Measurements from ENCODE around the gene VSX2. TPM values are rescaled to one million over a fixed set of nuclear protein-coding genes. Genes with fewer than 3 reads are reported as not detected.

The VSX2 gene
- total RNA-seq, 1 experiment from 2014 or later: not detected

- H3K4ac ChIP-seq (ENCODE audit: low read depth, low read length): no peak overlapping the region
- no peak overlapping the region for H2BK120ac ChIP-seq (ENCODE audit: low read depth, low read length, poor library complexity, severe bottlenecking)
- no peak overlapping the region for H3K23ac ChIP-seq (ENCODE audit: insufficient read length, low read depth, low read length)
These were observed 22.0 kb downstream of the VSX2 start for GRCh38 chr14:74261288-74261687.

More at GRCh38 chr14:74261288-74261687, 22.0 kb downstream of the VSX2 start:
- DNase-seq: no peak
- Mint-ChIP-seq H3K9me3 (no peaks in the 10 kb centered on the region; a peak in 1 of 5 replicates), H3K4me3 (no peak overlapping the region), H3K27ac (peak overlapping the region in 1 of 3 experiments; percentile 30; a peak in 1 of 7 replicates), H3K36me3 (ENCODE audit: insufficient read depth in 1 of 3, low read depth in 3 of 3) (no peaks in the 10 kb centered on the region), H3K4me1 (peaks cover 8 to 12% of the 10 kb centered on the region in 2 experiments), H3K27me3 (ENCODE audit: low read depth) (peaks cover 46% of the 10 kb centered on the region)
- Histone ChIP-seq H3K56ac (ENCODE audit: insufficient read length, low read depth, low read length) (no peak overlapping the region), H3K4me1 (ENCODE audit: insufficient read depth, low read length) (no peaks in the 10 kb centered on the region), H3K27ac (ENCODE audit: insufficient read length, low read depth, low read length) (no peak overlapping the region), H3K9ac (ENCODE audit: extremely low read depth, insufficient read length, low read length) (no peak overlapping the region), H3K79me1 (ENCODE audit: insufficient read depth, low read depth, low read length, poor library complexity, severe bottlenecking) (no peaks in the 10 kb centered on the region), H3K23me2 (ENCODE audit: insufficient read length, low read depth, low read length, poor library complexity, severe bottlenecking) (peaks cover 9% of the 10 kb centered on the region), H2BK12ac (ENCODE audit: insufficient read length, low read depth, low read length) (no peak overlapping the region), H3K27me3 (ENCODE audit: insufficient read depth, low read length) (peaks cover 12% of the 10 kb centered on the region; the same call in 1 of the 2 replicates), H4K8ac (replicated peaks; ENCODE audit: insufficient read length, low read depth, low read length) (no peak overlapping the region), H4K20me1 (ENCODE audit: control insufficient read depth, insufficient read depth, insufficient read length) (no peaks in the 10 kb centered on the region), H4K5ac (ENCODE audit: insufficient read length, low read depth, low read length) (no peak overlapping the region), H2BK15ac (ENCODE audit: low read depth, low read length) (no peak overlapping the region), H2BK20ac (ENCODE audit: low read depth, low read length, poor library complexity, severe bottlenecking) (no peak overlapping the region), H2BK5ac (ENCODE audit: insufficient read length, low read length) (no peak overlapping the region), H2AFZ (ENCODE audit: low read length) (no peak overlapping the region), H3K18ac (ENCODE audit: insufficient read length, low read depth, low read length) (no peak overlapping the region), H3K14ac (ENCODE audit: insufficient read depth, low read length) (no peak overlapping the region), H3T11ph (ENCODE audit: low read length) (no peak overlapping the region), H2AK5ac (ENCODE audit: insufficient read length, low read length) (no peak overlapping the region), H4K91ac (ENCODE audit: insufficient read length, low read depth, low read length) (no peak overlapping the region), H3K79me2 (ENCODE audit: insufficient read depth, low read length) (no peaks in the 10 kb centered on the region), H3K4me2 (ENCODE audit: insufficient read depth, insufficient read length, low read length) (no peak overlapping the region), H3K9me3 (ENCODE audit: control insufficient read depth, low read depth, low read length) (no peaks in the 10 kb centered on the region)
- TF ChIP-seq, protein P1, sequence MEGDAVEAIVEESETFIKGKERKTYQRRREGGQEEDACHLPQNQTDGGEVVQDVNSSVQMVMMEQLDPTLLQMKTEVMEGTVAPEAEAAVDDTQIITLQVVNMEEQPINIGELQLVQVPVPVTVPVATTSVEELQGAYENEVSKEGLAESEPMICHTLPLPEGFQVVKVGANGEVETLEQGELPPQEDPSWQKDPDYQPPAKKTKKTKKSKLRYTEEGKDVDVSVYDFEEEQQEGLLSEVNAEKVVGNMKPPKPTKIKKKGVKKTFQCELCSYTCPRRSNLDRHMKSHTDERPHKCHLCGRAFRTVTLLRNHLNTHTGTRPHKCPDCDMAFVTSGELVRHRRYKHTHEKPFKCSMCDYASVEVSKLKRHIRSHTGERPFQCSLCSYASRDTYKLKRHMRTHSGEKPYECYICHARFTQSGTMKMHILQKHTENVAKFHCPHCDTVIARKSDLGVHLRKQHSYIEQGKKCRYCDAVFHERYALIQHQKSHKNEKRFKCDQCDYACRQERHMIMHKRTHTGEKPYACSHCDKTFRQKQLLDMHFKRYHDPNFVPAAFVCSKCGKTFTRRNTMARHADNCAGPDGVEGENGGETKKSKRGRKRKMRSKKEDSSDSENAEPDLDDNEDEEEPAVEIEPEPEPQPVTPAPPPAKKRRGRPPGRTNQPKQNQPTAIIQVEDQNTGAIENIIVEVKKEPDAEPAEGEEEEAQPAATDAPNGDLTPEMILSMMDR (conservative IDR thresholded peaks at IDR 0.05): no peak
- WGBS (ENCODE audit: extremely low coverage, insufficient read length, low lambda C conversion rate): no CpG with 5 or more reads among the region's 4 CpGs

Data from H9 (cell line).